CD14-positive monocyte (primary cell): Measurements from ENCODE around the gene GPR158. TPM values are rescaled to one million over a fixed set of nuclear protein-coding genes. Genes with fewer than 3 reads are reported as not detected.

Experiments
- DNase-seq, 3 donors: peaks; one replicate each; pipeline ENCODE4 v3.0.0-alpha.2; 2011 to 2022
- H2AFZ ChIP-seq: 2 replicates; pipeline ENCODE4 v1.6.0; 2012; ENCODE audit warnings: mild to moderate bottlenecking, low read depth, low read length, inconsistent platforms; ENCODE audit not compliant: insufficient read depth, poor library complexity, severe bottlenecking
- H3K27ac ChIP-seq, 2 donors: 1 replicate in 1 of 2; 2 replicates in 1 of 2; pipeline ENCODE4 v1.5.1; 2012 to 2013; ENCODE audit warnings: low read length in 2 of 2, control low read depth in 1 of 2, inconsistent platforms in 1 of 2, low read depth in 1 of 2, mild to moderate bottlenecking in 1 of 2
- H3K27me3 ChIP-seq, 2 donors: one replicate each; pipeline versions ENCODE4 v1.6.0 to v1.6.1; 2011 to 2013; ENCODE audit warnings: low read length in 2 of 2; ENCODE audit not compliant: control insufficient read depth in 2 of 2, insufficient read depth in 2 of 2
- H3K36me3 ChIP-seq, 2 donors: replicated peaks in 1 of 2; 1 replicate in 1 of 2; 2 replicates in 1 of 2; pipeline versions ENCODE4 v1.5.1 to v1.6.1; 2012 to 2013; ENCODE audit warnings: low read length in 2 of 2, control low read depth in 1 of 2, inconsistent platforms in 1 of 2, mild to moderate bottlenecking in 1 of 2; ENCODE audit not compliant: insufficient read depth in 2 of 2, control insufficient read depth in 1 of 2
- H3K4me1 ChIP-seq, 2 donors: 1 replicate in 1 of 2; 2 replicates in 1 of 2; pipeline versions ENCODE4 v1.5.1 to v1.6.1; 2012 to 2013; ENCODE audit warnings: low read length in 2 of 2, control low read depth in 1 of 2, inconsistent platforms in 1 of 2, mild to moderate bottlenecking in 1 of 2, moderate library complexity in 1 of 2; ENCODE audit not compliant: insufficient read depth in 2 of 2, control insufficient read depth in 1 of 2
- H3K4me2 ChIP-seq: replicated peaks from 2 replicates; pipeline ENCODE3; 2012; ENCODE audit warnings: low read length, moderate library complexity, mild to moderate bottlenecking; ENCODE audit not compliant: poor library complexity, severe bottlenecking; ENCODE audit errors: extremely low read depth
- H3K4me3 ChIP-seq, 3 experiments: fragments of 200-600 bp in 1 of 3; sonication (generic) in 1 of 3; replicated peaks in 1 of 3; 1 replicate in 2 of 3; 2 replicates in 1 of 3; pipeline ENCODE4 v1.5.1; 2011 to 2013; ENCODE audit warnings: low read length in 3 of 3, mild to moderate bottlenecking in 3 of 3, control low read depth in 2 of 3, low read depth in 2 of 3, inconsistent platforms in 1 of 3, moderate library complexity in 1 of 3
- H3K79me2 ChIP-seq: 2 replicates; pipeline ENCODE4 v1.6.0; 2012; ENCODE audit warnings: mild to moderate bottlenecking, control low read depth, inconsistent platforms, low read length, moderate library complexity; ENCODE audit not compliant: insufficient read depth
- H3K9ac ChIP-seq: 2 replicates; pipeline ENCODE4 v1.6.0; 2017; ENCODE audit warnings: low read length, mild to moderate bottlenecking; ENCODE audit not compliant: insufficient read depth, poor library complexity, severe bottlenecking
- H3K9me3 ChIP-seq, 2 donors: replicated peaks in 1 of 2; 1 replicate in 1 of 2; 2 replicates in 1 of 2; pipeline versions ENCODE4 v1.5.1 to v1.6.1; 2012 to 2013; ENCODE audit warnings: low read length in 2 of 2, control low read depth in 1 of 2; ENCODE audit not compliant: control insufficient read depth in 1 of 2, insufficient read depth in 1 of 2
- H4K20me1 ChIP-seq: 2 replicates; pipeline ENCODE4 v1.6.0; 2012; ENCODE audit warnings: mild to moderate bottlenecking, low read length, control low read depth, moderate library complexity; ENCODE audit not compliant: insufficient read depth
- H3K27ac Mint-ChIP-seq, 7 donors: one replicate each; pipeline ENCODE4 v1.8.0; 2020; ENCODE audit warnings: mild to moderate bottlenecking in 7 of 7, mixed read lengths in 7 of 7, moderate library complexity in 6 of 7, inconsistent platforms in 2 of 7
- H3K27me3 Mint-ChIP-seq, 3 donors: one replicate each; pipeline ENCODE4 v1.8.0; 2021 to 2022; ENCODE audit warnings: low read depth in 3 of 3, mild to moderate bottlenecking in 3 of 3, mixed read lengths in 3 of 3, moderate library complexity in 3 of 3, inconsistent platforms in 1 of 3
- H3K36me3 Mint-ChIP-seq, 2 donors: one replicate each; pipeline ENCODE4 v1.8.0; 2020; ENCODE audit warnings: mixed read lengths in 2 of 2, inconsistent platforms in 1 of 2, mild to moderate bottlenecking in 1 of 2
- H3K4me1 Mint-ChIP-seq: one replicate; pipeline ENCODE4 v1.8.0; 2020; ENCODE audit warnings: mild to moderate bottlenecking, mixed read lengths
- H3K4me3 Mint-ChIP-seq, 2 donors: one replicate each; pipeline ENCODE4 v1.8.0; 2020; ENCODE audit warnings: mild to moderate bottlenecking in 2 of 2, mixed read lengths in 2 of 2, moderate library complexity in 1 of 2
- H3K9me3 Mint-ChIP-seq, 7 donors: one replicate each; pipeline ENCODE4 v1.8.0; 2020 to 2022; ENCODE audit warnings: mixed read lengths in 7 of 7, mild to moderate bottlenecking in 6 of 7, moderate library complexity in 6 of 7, inconsistent platforms in 2 of 7
- CTCF ChIP-seq: fragments of 200-600 bp; IDR thresholded peaks from one replicate; pipeline ENCODE4 v1.8.0; 2022; ENCODE audit warnings: antibody characterized with exemption, mild to moderate bottlenecking
- WGBS: methylation state at CpG from one replicate; pipeline ENCODE4 v1.1.5; 2013; ENCODE audit warnings: missing lambda C conversion rate; ENCODE audit not compliant: insufficient coverage; 5-methylcytosine and 5-hydroxymethylcytosine counted together
- intact Hi-C, 2 donors: fragments of 100-400 bp; cut with micrococcal nuclease; formaldehyde crosslinking; loops; one replicate each; pipeline versions ENCODE4 v1.15.0 to v1.15.1; 2023
- polyA plus RNA-seq, 3 donors: library from polyadenylated mRNA; depleted of rRNA in 1 of 3; unstranded in 2 of 3; stranded (reverse) in 1 of 3; fragments of 300-500 nt in 2 of 3; fragments of >200 nt in 1 of 3; fragmentation: Illumina TruSeq in 2 of 3; gene quantifications; 1 replicate in 2 of 3; 2 replicates in 1 of 3; pipeline ENCODE4 v1.2.3, GENCODE V29; 2012 to 2021

Gene GPR158
- polyA plus RNA-seq, 3 donors: not detected

GRCh38 chr10:25633542-25633941, 458.7 kb downstream of the GPR158 start:
- no peak overlapping the region for H3K4me3 Mint-ChIP-seq
- no peak for TF ChIP-seq CTCF
- H3K27me3 Mint-ChIP-seq: peaks cover 2 to 3% (median 3%) of the 10 kb centered on the region in 3 donors
- no peak overlapping the region for H2AFZ ChIP-seq
- no peak overlapping the region for H3K27ac ChIP-seq
- no CpG with 5 or more reads among the region's 2 CpGs for WGBS
- no peak overlapping the region for H3K4me3 ChIP-seq
- H3K27me3 ChIP-seq: no peaks in the 10 kb centered on the region
- no peaks in the 10 kb centered on the region for H4K20me1 ChIP-seq
- no peaks in the 10 kb centered on the region for H3K4me1 Mint-ChIP-seq
- no peak overlapping the region for H3K27ac Mint-ChIP-seq
- no peak for DNase-seq
- H3K79me2 ChIP-seq: no peaks in the 10 kb centered on the region
- no peak overlapping the region for H3K9ac ChIP-seq
- no peaks in the 10 kb centered on the region for H3K4me1 ChIP-seq
- peaks cover 0 to 13% (median 3%) of the 10 kb centered on the region in 7 donors for H3K9me3 Mint-ChIP-seq
- H3K36me3 ChIP-seq: no peaks in the 10 kb centered on the region
- H3K9me3 ChIP-seq: peaks cover 0 to 2% of the 10 kb centered on the region in 2 donors
- no peak overlapping the region for H3K4me2 ChIP-seq
- H3K36me3 Mint-ChIP-seq: no peaks in the 10 kb centered on the region
- intact Hi-C loops: no loop called here

DNA sequence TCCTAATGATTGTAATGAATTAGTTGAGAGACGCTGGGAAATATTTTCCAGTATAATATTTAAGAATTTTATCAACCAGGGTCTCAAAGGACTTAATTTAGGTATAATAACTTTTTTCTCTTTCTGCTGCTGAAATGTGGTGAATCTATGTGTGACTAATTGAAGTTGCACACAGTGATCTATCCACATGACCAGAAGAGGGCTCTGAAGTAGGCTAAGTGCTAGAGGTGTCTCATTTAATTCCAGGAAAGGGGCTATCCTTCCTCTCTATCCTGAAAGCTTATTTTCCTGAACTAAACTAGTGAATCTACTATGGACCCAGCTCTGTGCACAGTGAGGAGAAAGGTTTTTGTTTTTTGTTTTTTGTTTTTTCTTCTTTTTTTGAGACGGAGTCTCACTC, 464.8 kb downstream of the GPR158 start:
- Mint-ChIP-seq H3K36me3 (no peaks in the 10 kb centered on the region), H3K4me3 (no peak overlapping the region), H3K9me3 (peaks cover 0 to 5% (median 2%) of the 10 kb centered on the region in 7 donors), H3K27ac (no peak overlapping the region), H3K4me1 (no peaks in the 10 kb centered on the region), H3K27me3 (no peaks in the 10 kb centered on the region)
- Histone ChIP-seq H3K9ac (no peak overlapping the region), H4K20me1 (no peaks in the 10 kb centered on the region), H3K79me2 (no peaks in the 10 kb centered on the region), H3K4me2 (no peak overlapping the region), H3K9me3 (no peaks in the 10 kb centered on the region), H3K27me3 (no peaks in the 10 kb centered on the region), H3K4me3 (no peak overlapping the region), H3K27ac (no peak overlapping the region), H3K4me1 (no peaks in the 10 kb centered on the region), H3K36me3 (no peaks in the 10 kb centered on the region), H2AFZ (no peak overlapping the region)
- no peak for TF ChIP-seq CTCF
- WGBS: 100% methylated on average over 1 of the region's 2 CpGs
- no peak for DNase-seq
- intact Hi-C loops: no loop called here
